ENCODE results near the gene PGC.

DNA sequence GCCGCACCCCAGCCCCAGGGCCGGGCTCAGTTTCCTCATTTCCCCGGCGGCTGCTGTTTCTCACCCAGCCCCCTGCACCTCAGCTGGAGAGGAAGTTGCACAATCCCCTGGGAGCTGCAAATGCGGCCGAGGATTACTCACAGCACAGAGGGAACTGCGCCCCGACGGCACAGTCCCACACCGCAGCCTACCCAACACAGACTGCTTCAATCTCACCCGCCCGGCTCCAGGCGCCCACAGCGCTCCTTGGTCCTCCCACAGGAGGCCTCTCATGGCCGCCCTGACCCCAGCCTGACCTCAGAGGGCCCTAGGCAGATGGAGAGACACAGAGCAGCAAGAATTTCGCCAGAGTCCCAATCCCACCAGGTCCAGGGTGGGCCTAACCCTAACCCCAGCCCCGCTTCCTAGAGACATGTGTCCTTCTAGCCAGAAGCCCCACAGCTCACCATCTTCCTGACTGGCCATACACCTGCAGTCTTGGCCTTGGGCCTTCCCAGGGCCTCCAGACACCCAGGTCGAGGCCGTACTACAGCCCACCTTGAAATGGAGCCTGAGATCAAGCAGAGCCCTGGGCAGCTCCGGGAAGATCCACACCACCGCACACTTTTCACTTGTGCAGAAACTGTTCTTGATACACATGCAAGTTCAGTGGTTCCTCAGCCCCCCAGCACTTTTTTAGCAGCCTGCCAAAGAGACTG lies 23.5 kb downstream of the PGC start:
- TF ChIP-seq POLR2A (IDR thresholded peaks at IDR 0.05) (no peak), EP300 (IDR thresholded peaks at IDR 0.05) (no peak)

Measured in sigmoid colon (tissue), 4 donors.